HepG2 (cell line): ENCODE results near the gene CEP250. TPM values are rescaled to one million over a fixed set of nuclear protein-coding genes. Genes with fewer than 3 reads are reported as not detected.

Experiments
- ATAC-seq: fragments of 200-7000 bp; cut with Tn5 transposase; 3 replicates; pipeline ENCODE4 v1.9.1; 2020; ENCODE audit warnings: mild to moderate bottlenecking, moderate library complexity
- BruUV-seq: library from RNA; stranded (reverse); fragments of 400-500 nt; replicated peaks from 2 replicates; lab custom pipeline; 2021; lab: Mats Ljungman, UMichigan
- CTCF ChIA-PET: fragments of 300-600 bp; formaldehyde crosslinking; extraction: SDS; loops from one replicate; lab custom pipeline; 2021; ENCODE audit warnings: low total read pairs, inconsistent platforms, low intra/inter-chr PET ratio; lab: Yijun Ruan, JAX
- POLR2A ChIA-PET: fragments of 350-600 bp; sonication (Branson Sonifier 250); formaldehyde crosslinking; loops from one replicate; lab custom pipeline; 2020; ENCODE audit warnings: antibody characterized with exemption, inconsistent platforms; lab: Yijun Ruan, JAX
- DNase-seq: peaks from one replicate; pipeline ENCODE4 v3.0.0-alpha.2; 2015; ENCODE audit warnings: low spot score
- FAIRE-seq: peaks from 3 replicates; lab custom pipeline; 2011; peaks lifted over from hg19 to GRCh38; lab: Jason Lieb, UNC
- H2AFZ ChIP-seq: one replicate; pipeline ENCODE4 v1.6.1; 2011; ENCODE audit warnings: low read length, inconsistent platforms
- H3K27ac ChIP-seq: fragments of 300-600 bp; 3 replicates; pipeline ENCODE4 v1.8.0; 2011; ENCODE audit warnings: mixed run types, mild to moderate bottlenecking, mixed read lengths, low read length, inconsistent platforms; ENCODE audit not compliant: insufficient read depth; ENCODE audit errors: extremely low read length
- H3K27me3 ChIP-seq, 2 experiments: fragments of 200-600 bp in 1 of 2; 2 replicates in 1 of 2; 3 replicates in 1 of 2; pipeline versions ENCODE4 v1.6.0 to v1.8.0; 2011; ENCODE audit warnings: low read length in 2 of 2, mild to moderate bottlenecking in 2 of 2, moderate library complexity in 2 of 2, inconsistent platforms in 1 of 2; ENCODE audit not compliant: insufficient read depth in 2 of 2, control insufficient read depth in 1 of 2
- H3K36me3 ChIP-seq, 2 experiments: fragments of 200-600 bp in 1 of 2; replicated peaks in 1 of 2; 2 replicates in 1 of 2; 3 replicates in 1 of 2; pipeline versions ENCODE4 v1.5.1 to v1.8.0; 2011; ENCODE audit warnings: low read length in 2 of 2, inconsistent platforms in 1 of 2; ENCODE audit not compliant: insufficient read depth in 2 of 2, control insufficient read depth in 1 of 2
- H3K4me1 ChIP-seq: 2 replicates; pipeline ENCODE4 v1.5.1; 2012; ENCODE audit warnings: low read length, inconsistent platforms; ENCODE audit not compliant: insufficient read depth
- H3K4me2 ChIP-seq: 2 replicates; pipeline ENCODE4 v1.6.0; 2011; ENCODE audit warnings: low read depth, low read length, inconsistent platforms
- H3K4me3 ChIP-seq, 3 experiments: fragments of 200-600 bp in 1 of 3; sonication (generic), shearing (Covaris generic) in 1 of 3; replicated peaks in 1 of 3; 2 replicates each; pipeline ENCODE4 v1.5.1; 2011 to 2016; ENCODE audit warnings: low read length in 3 of 3, inconsistent platforms in 2 of 3, low read depth in 2 of 3, mild to moderate bottlenecking in 2 of 3, control low read depth in 1 of 3, mixed read lengths in 1 of 3; ENCODE audit not compliant: insufficient read depth in 1 of 3
- H3K79me2 ChIP-seq: one replicate; pipeline ENCODE4 v1.6.1; 2011; ENCODE audit warnings: low read length, inconsistent platforms; ENCODE audit not compliant: insufficient read depth
- H3K9ac ChIP-seq: 2 replicates; pipeline ENCODE4 v1.6.0; 2011; ENCODE audit warnings: mild to moderate bottlenecking, low read depth, low read length, inconsistent platforms; ENCODE audit not compliant: insufficient read depth
- H3K9me3 ChIP-seq: 2 replicates; pipeline ENCODE4 v1.5.1; 2012; ENCODE audit warnings: mild to moderate bottlenecking, low read length
- H4K20me1 ChIP-seq: 2 replicates; pipeline ENCODE4 v1.6.0; 2011; ENCODE audit warnings: inconsistent platforms, mild to moderate bottlenecking, low read length, moderate library complexity; ENCODE audit not compliant: insufficient read depth
- CREB1 ChIP-seq, 2 experiments: fragments of 450-650 bp in 1 of 2; IDR thresholded peaks; 2 replicates each; pipeline ENCODE4 v1.6.1; 2016 to 2017; ENCODE audit warnings: control low read depth in 1 of 2, mild to moderate bottlenecking in 1 of 2, missing compliant biosample characterization in 1 of 2, missing genetic modification characterization in 1 of 2
- FOXK2 ChIP-seq: fragments of 450-650 bp; IDR thresholded peaks from 2 replicates; pipeline ENCODE4 v1.6.1; 2016
- HHEX ChIP-seq: IDR thresholded peaks from 2 replicates; pipeline ENCODE4 v1.6.1; 2016; ENCODE audit warnings: control low read depth
- KLF13 ChIP-seq: sonication (generic); formaldehyde crosslinking; IDR thresholded peaks from 2 replicates; pipeline ENCODE4 v1.4.0; 2020; ENCODE audit warnings: mild to moderate bottlenecking, missing genetic modification reagents
- SCMH1 ChIP-seq: sonication (generic); formaldehyde crosslinking; IDR thresholded peaks from 2 replicates; pipeline ENCODE4 v1.9.0; 2021; ENCODE audit warnings: missing genetic modification reagents, mild to moderate bottlenecking, borderline replicate concordance
- ZNF225 ChIP-seq: sonication (generic); formaldehyde crosslinking; IDR thresholded peaks from 2 replicates; pipeline ENCODE4 v1.4.0; 2020; ENCODE audit warnings: mild to moderate bottlenecking, missing genetic modification reagents
- ZNF430 ChIP-seq: sonication (generic); formaldehyde crosslinking; IDR thresholded peaks from 2 replicates; pipeline ENCODE4 v1.9.0; 2021; ENCODE audit warnings: mild to moderate bottlenecking, missing genetic modification reagents
- ZNF562 ChIP-seq: sonication (generic); formaldehyde crosslinking; IDR thresholded peaks from 2 replicates; pipeline ENCODE4 v1.8.0; 2022; ENCODE audit warnings: missing genetic modification reagents, borderline replicate concordance
- ZNF878 ChIP-seq: sonication (generic); formaldehyde crosslinking; IDR thresholded peaks from 2 replicates; pipeline ENCODE4 v1.8.1; 2023; ENCODE audit warnings: mild to moderate bottlenecking, missing genetic modification reagents, moderate library complexity
- WGBS: methylation state at CpG from one replicate; pipeline ENCODE4 v1.1.6; 2017; ENCODE audit warnings: low lambda C conversion rate; 5-methylcytosine and 5-hydroxymethylcytosine counted together
- in situ Hi-C: cut with HindIII; loops from 2 replicates; pipeline ENCODE4 v1.10.0; 2017; ENCODE audit warnings: low pct_unique_long_range_greater_than_20kb; ENCODE audit not compliant: extremely low pct_ligation_motif_present
- intact Hi-C: fragments of 100-400 bp; cut with micrococcal nuclease; formaldehyde crosslinking; loops from one replicate; pipeline ENCODE4 v1.10.0; 2022; ENCODE audit not compliant: unreplicated experiment
- polyA plus RNA-seq, 8 experiments: library from polyadenylated mRNA; depleted of rRNA in 3 of 8; stranded (reverse) in 7 of 8; unstranded in 1 of 8; fragments of >200 nt; fragmentation: Illumina TruSeq in 4 of 8; extraction: Trizol in 4 of 8; gene quantifications; 2 replicates each; pipeline versions ENCODE4 v1.2.1 to v1.2.3, GENCODE V29; 2011 to 2016; ENCODE audit warnings: low read depth in 4 of 8, missing spikeins in 1 of 8, mixed read lengths in 1 of 8; ENCODE audit not compliant: insufficient read depth in 1 of 8
- total RNA-seq, 5 experiments: library from RNA; depleted of rRNA; stranded (reverse); fragments of >200 nt; fragmentation: Illumina TruSeq; extraction: Trizol; gene quantifications; 2 replicates each; pipeline ENCODE4 v1.2.3, GENCODE V29; 2016; ENCODE audit warnings: low read depth in 1 of 5
- TF ChIP-seq, protein P1 (sequence below): sonication (generic); formaldehyde crosslinking; IDR thresholded peaks from 2 replicates; pipeline ENCODE4; 2020; ENCODE audit warnings: missing genetic modification reagents, mild to moderate bottlenecking, borderline replicate concordance
- TF ChIP-seq, protein P2 (sequence below): sonication (generic); formaldehyde crosslinking; IDR thresholded peaks from 2 replicates; pipeline ENCODE4 v1.5.0; 2020; ENCODE audit warnings: mild to moderate bottlenecking, missing genetic modification reagents, borderline replicate concordance

Gene CEP250
- total and polyA plus RNA-seq, 2 of the 13 experiments (the other 11 are each of a cell fraction or from before 2014, with no cell fraction given), result 28.8 to 55.3 TPM

DNA sequence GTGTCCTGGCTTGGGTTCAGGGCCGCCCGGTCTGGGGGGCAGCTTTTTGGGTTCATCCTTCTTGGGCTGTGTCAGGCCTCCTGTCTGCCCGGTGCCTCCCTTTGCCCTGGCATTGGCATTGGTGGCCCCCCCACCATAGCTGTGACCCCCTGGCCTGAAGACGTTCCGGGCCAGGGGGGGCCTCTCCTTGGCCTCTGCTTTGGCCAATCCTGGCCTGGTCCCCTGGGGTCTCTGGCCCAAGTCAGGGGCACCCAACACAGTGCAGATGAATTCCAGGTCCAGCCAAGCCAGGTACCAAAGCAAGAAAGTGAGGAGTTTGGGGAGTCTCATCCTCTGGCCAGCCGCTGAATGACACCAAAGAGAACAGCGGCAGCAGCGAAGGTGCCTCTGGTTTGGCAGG, 17.8 kb upstream of the CEP250 start:
- peaks cover 61% of the 10 kb centered on the region for H3K4me1 ChIP-seq
- BruUV-seq, result no TSS peak
- WGBS, result 39% methylated on average over 4 of the region's 8 CpGs
- POLR2A ChIA-PET, result no interaction called here
- TF ChIP-seq FOXK2, result no peak
- TF ChIP-seq ZNF562 (CRISPR knock-in tag), result no peak
- TF ChIP-seq HHEX (CRISPR knock-in tag), result no peak
- no peak for TF ChIP-seq CREB1 (IDR thresholded peaks at IDR 0.05)
- TF ChIP-seq CREB1 (CRISPR knock-in tag; IDR thresholded peaks at IDR 0.05), result no peak
- TF ChIP-seq ZNF878 (CRISPR knock-in tag), result no peak
- TF ChIP-seq, protein P1, sequence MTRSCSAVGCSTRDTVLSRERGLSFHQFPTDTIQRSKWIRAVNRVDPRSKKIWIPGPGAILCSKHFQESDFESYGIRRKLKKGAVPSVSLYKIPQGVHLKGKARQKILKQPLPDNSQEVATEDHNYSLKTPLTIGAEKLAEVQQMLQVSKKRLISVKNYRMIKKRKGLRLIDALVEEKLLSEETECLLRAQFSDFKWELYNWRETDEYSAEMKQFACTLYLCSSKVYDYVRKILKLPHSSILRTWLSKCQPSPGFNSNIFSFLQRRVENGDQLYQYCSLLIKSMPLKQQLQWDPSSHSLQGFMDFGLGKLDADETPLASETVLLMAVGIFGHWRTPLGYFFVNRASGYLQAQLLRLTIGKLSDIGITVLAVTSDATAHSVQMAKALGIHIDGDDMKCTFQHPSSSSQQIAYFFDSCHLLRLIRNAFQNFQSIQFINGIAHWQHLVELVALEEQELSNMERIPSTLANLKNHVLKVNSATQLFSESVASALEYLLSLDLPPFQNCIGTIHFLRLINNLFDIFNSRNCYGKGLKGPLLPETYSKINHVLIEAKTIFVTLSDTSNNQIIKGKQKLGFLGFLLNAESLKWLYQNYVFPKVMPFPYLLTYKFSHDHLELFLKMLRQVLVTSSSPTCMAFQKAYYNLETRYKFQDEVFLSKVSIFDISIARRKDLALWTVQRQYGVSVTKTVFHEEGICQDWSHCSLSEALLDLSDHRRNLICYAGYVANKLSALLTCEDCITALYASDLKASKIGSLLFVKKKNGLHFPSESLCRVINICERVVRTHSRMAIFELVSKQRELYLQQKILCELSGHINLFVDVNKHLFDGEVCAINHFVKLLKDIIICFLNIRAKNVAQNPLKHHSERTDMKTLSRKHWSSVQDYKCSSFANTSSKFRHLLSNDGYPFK, result 0 out of 2 replicates have a peak, but pooled peaks have one; percentile 30
- TF ChIP-seq, protein P2, sequence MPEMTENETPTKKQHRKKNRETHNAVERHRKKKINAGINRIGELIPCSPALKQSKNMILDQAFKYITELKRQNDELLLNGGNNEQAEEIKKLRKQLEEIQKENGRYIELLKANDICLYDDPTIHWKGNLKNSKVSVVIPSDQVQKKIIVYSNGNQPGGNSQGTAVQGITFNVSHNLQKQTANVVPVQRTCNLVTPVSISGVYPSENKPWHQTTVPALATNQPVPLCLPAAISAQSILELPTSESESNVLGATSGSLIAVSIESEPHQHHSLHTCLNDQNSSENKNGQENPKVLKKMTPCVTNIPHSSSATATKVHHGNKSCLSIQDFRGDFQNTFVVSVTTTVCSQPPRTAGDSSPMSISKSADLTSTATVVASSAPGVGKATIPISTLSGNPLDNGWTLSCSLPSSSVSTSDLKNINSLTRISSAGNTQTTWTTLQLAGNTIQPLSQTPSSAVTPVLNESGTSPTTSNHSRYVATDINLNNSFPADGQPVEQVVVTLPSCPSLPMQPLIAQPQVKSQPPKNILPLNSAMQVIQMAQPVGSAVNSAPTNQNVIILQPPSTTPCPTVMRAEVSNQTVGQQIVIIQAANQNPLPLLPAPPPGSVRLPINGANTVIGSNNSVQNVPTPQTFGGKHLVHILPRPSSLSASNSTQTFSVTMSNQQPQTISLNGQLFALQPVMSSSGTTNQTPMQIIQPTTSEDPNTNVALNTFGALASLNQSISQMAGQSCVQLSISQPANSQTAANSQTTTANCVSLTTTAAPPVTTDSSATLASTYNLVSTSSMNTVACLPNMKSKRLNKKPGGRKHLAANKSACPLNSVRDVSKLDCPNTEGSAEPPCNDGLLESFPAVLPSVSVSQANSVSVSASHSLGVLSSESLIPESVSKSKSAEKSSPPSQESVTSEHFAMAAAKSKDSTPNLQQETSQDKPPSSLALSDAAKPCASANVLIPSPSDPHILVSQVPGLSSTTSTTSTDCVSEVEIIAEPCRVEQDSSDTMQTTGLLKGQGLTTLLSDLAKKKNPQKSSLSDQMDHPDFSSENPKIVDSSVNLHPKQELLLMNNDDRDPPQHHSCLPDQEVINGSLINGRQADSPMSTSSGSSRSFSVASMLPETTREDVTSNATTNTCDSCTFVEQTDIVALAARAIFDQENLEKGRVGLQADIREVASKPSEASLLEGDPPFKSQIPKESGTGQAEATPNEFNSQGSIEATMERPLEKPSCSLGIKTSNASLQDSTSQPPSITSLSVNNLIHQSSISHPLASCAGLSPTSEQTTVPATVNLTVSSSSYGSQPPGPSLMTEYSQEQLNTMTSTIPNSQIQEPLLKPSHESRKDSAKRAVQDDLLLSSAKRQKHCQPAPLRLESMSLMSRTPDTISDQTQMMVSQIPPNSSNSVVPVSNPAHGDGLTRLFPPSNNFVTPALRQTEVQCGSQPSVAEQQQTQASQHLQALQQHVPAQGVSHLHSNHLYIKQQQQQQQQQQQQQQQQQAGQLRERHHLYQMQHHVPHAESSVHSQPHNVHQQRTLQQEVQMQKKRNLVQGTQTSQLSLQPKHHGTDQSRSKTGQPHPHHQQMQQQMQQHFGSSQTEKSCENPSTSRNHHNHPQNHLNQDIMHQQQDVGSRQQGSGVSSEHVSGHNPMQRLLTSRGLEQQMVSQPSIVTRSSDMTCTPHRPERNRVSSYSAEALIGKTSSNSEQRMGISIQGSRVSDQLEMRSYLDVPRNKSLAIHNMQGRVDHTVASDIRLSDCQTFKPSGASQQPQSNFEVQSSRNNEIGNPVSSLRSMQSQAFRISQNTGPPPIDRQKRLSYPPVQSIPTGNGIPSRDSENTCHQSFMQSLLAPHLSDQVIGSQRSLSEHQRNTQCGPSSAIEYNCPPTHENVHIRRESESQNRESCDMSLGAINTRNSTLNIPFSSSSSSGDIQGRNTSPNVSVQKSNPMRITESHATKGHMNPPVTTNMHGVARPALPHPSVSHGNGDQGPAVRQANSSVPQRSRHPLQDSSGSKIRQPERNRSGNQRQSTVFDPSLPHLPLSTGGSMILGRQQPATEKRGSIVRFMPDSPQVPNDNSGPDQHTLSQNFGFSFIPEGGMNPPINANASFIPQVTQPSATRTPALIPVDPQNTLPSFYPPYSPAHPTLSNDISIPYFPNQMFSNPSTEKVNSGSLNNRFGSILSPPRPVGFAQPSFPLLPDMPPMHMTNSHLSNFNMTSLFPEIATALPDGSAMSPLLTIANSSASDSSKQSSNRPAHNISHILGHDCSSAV (CRISPR knock-in tag), result no peak
- TF ChIP-seq KLF13 (CRISPR knock-in tag), result 0 out of 2 replicates have a peak, but pooled peaks have one; percentile 59
- TF ChIP-seq SCMH1 (CRISPR knock-in tag), result no peak
- peak; percentile 55; the same call in 1 of the 2 replicates for TF ChIP-seq ZNF225
- no peak for TF ChIP-seq ZNF430 (CRISPR knock-in tag)
- no peak overlapping the region for H3K27ac ChIP-seq
- in situ Hi-C loops (loop anchor here (25.0 kb wide), 1 partner anchor 300 kb away; the partner anchor contains the start of gene EDEM2), intact Hi-C loops (loop anchor here (5.0 kb wide), 1 partner anchor 95 kb away; no protein-coding TSS in a partner anchor)
- no peak for FAIRE-seq
- peak overlapping the region; percentile 67 for H3K4me2 ChIP-seq
- H3K27me3 ChIP-seq, result peaks cover 0 to 30% of the 10 kb centered on the region in 2 experiments; a peak in 3 of 5 replicates
- peak overlapping the region; percentile 24 for H2AFZ ChIP-seq
- no peaks in the 10 kb centered on the region for H3K9me3 ChIP-seq
- DNase-seq, result no peak
- no peaks in the 10 kb centered on the region for H3K79me2 ChIP-seq
- CTCF ChIA-PET, result interaction anchor here (1.6 to 2.7 kb wide), 2 partner anchors 108 to 133 kb away, joined by 5 to 24 read pairs; no protein-coding TSS in a partner anchor
- ATAC-seq, result no peak
- H3K4me3 ChIP-seq, result peak overlapping the region in 1 of 3 experiments; percentile 21; a peak in 1 of 6 replicates
- no peaks in the 10 kb centered on the region for H3K36me3 ChIP-seq
- no peaks in the 10 kb centered on the region for H4K20me1 ChIP-seq
- H3K9ac ChIP-seq, result 0 out of 2 replicates have a peak overlapping the region, but pooled peaks have one; percentile 0
